WTC11 (cell line): ENCODE data around the gene MRPL10.

ENCODE experiments used
- ATF1 ChIP-seq: sonication (generic); formaldehyde crosslinking; IDR thresholded peaks from 2 replicates; pipeline ENCODE4 v1.8.1; 2023; ENCODE audit warnings: mild to moderate bottlenecking, moderate library complexity, missing genetic modification reagents
- FOXP1 ChIP-seq: sonication (generic); formaldehyde crosslinking; IDR thresholded peaks from 2 replicates; pipeline ENCODE4 v1.8.0; 2022; ENCODE audit warnings: missing genetic modification reagents, mild to moderate bottlenecking, moderate library complexity, borderline replicate concordance
- NR1H2 ChIP-seq: sonication (generic); formaldehyde crosslinking; IDR thresholded peaks from 2 replicates; pipeline ENCODE4 v1.9.0; 2021; ENCODE audit warnings: mild to moderate bottlenecking, moderate library complexity, missing genetic modification reagents
- TCF7 ChIP-seq: sonication (generic); formaldehyde crosslinking; IDR thresholded peaks from 2 replicates; pipeline ENCODE4 v1.8.0; 2022; ENCODE audit warnings: mild to moderate bottlenecking, low read depth, missing genetic modification reagents, moderate library complexity
- ZNF138 ChIP-seq: sonication (generic); formaldehyde crosslinking; conservative IDR thresholded peaks from 2 replicates; pipeline ENCODE4 v1.8.1; 2022; ENCODE audit warnings: mild to moderate bottlenecking, moderate library complexity, missing genetic modification reagents
- TF ChIP-seq, protein P1 (sequence below): sonication (generic); formaldehyde crosslinking; IDR thresholded peaks from 2 replicates; pipeline ENCODE4 v1.8.1; 2022; ENCODE audit warnings: low read depth, mild to moderate bottlenecking, moderate library complexity, missing genetic modification reagents, borderline replicate concordance
- TF ChIP-seq, protein P2 (sequence below): fragments of 200-600 bp; IDR thresholded peaks from 2 replicates; pipeline ENCODE4 v1.8.0; 2022; ENCODE audit warnings: antibody characterized with exemption
- TF ChIP-seq, protein P3 (sequence below): sonication (generic); formaldehyde crosslinking; IDR thresholded peaks from 2 replicates; pipeline ENCODE4 v1.8.0; 2022; ENCODE audit warnings: mild to moderate bottlenecking, missing genetic modification reagents
- TF ChIP-seq, protein P4 (sequence below): fragments of 250-450 bp; sonication (Bioruptor Pico); IDR thresholded peaks from 2 replicates; pipeline ENCODE4 v1.9.0; 2021; ENCODE audit warnings: mild to moderate bottlenecking
- TF ChIP-seq, protein P5 (sequence below): fragments of 250-450 bp; sonication (Bioruptor Pico); conservative IDR thresholded peaks from 2 replicates; pipeline ENCODE4 v1.9.0; 2021; ENCODE audit warnings: mild to moderate bottlenecking

DNA sequence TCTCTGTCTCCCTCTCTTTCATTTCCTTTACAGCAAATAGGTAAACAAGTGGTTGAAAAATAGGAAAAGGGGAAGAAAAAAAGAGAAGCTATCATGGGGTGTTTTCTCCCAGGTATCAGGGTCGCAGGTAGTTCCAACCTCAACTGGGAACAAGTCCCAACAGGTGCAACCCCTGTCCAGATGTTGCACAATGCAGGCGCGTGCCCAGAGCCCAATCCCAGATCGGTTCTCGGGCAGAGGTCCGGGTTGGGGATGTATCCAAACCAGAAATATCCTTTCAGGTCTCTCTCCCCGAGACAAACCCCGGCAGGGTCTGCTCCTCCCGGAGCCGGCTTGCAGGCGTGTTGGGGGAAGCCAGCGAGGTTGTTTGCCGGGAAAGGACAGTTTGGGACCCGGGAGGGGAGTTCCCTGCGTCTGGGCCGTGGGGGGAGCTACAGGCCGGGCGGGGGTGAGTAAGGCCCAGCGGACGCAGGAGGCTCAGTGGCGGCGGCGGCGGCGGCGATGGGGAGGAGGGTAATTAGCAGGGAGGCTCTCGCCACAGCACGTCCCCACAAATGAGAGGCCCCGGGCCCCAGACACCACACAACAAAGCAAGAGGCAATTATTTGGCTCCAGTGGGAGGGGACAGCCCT, 40.8 kb upstream of the MRPL10 start:
- TF ChIP-seq, protein P1, sequence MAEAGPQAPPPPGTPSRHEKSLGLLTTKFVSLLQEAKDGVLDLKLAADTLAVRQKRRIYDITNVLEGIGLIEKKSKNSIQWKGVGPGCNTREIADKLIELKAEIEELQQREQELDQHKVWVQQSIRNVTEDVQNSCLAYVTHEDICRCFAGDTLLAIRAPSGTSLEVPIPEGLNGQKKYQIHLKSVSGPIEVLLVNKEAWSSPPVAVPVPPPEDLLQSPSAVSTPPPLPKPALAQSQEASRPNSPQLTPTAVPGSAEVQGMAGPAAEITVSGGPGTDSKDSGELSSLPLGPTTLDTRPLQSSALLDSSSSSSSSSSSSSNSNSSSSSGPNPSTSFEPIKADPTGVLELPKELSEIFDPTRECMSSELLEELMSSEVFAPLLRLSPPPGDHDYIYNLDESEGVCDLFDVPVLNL (CRISPR knock-in tag), result no peak
- TF ChIP-seq, protein P2, sequence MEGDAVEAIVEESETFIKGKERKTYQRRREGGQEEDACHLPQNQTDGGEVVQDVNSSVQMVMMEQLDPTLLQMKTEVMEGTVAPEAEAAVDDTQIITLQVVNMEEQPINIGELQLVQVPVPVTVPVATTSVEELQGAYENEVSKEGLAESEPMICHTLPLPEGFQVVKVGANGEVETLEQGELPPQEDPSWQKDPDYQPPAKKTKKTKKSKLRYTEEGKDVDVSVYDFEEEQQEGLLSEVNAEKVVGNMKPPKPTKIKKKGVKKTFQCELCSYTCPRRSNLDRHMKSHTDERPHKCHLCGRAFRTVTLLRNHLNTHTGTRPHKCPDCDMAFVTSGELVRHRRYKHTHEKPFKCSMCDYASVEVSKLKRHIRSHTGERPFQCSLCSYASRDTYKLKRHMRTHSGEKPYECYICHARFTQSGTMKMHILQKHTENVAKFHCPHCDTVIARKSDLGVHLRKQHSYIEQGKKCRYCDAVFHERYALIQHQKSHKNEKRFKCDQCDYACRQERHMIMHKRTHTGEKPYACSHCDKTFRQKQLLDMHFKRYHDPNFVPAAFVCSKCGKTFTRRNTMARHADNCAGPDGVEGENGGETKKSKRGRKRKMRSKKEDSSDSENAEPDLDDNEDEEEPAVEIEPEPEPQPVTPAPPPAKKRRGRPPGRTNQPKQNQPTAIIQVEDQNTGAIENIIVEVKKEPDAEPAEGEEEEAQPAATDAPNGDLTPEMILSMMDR, result no peak
- TF ChIP-seq ZNF138 (CRISPR knock-in tag) (no peak), TCF7 (CRISPR knock-in tag) (no peak), FOXP1 (no peak), NR1H2 (CRISPR knock-in tag) (no peak), ATF1 (CRISPR knock-in tag) (no peak)
- TF ChIP-seq, protein P3, sequence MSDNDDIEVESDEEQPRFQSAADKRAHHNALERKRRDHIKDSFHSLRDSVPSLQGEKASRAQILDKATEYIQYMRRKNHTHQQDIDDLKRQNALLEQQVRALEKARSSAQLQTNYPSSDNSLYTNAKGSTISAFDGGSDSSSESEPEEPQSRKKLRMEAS (CRISPR knock-in tag), result no peak
- TF ChIP-seq, protein P4, sequence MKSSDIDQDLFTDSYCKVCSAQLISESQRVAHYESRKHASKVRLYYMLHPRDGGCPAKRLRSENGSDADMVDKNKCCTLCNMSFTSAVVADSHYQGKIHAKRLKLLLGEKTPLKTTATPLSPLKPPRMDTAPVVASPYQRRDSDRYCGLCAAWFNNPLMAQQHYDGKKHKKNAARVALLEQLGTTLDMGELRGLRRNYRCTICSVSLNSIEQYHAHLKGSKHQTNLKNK (CRISPR knock-in tag), result no peak
- TF ChIP-seq, protein P5, sequence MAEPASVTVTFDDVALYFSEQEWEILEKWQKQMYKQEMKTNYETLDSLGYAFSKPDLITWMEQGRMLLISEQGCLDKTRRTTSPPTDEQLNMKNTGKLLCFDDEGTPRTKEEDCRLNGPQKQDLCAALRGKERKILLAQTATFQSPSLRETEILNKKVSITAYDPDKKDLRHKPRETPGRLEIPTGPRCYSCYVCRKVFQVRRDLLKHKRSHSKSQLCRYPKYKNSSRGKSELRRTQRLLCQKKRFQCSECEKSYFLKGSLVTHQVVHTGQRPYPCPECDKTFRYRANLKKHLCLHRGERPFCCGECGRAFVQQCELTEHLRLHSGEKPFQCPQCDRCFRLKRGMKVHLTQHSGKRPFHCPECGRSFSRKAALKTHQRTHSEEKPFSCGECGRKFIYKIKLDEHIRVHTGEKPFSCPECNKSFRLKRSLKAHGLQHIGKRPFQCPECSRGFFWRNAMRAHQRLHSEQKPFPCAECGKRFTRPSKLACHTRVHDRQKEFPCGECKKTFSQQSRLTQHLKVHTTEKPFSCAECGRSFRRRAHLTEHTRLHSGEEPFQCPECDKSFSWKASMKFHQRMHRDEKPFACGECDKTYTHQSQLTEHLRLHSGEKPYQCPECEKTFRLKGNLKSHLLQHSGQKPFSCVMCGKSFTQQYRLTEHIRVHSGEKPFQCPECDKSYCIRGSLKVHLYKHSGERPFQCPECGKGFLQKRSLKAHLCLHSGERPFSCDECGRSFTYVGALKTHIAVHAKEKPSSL (CRISPR knock-in tag), result no peak
